ENCODE results near the gene SNAPC4. TPM values are rescaled to one million over a fixed set of nuclear protein-coding genes. Genes with fewer than 3 reads are reported as not detected.

SNAPC4 gene
- total RNA-seq, 1 donor from 2014 or later, result 13.5 TPM

DNA sequence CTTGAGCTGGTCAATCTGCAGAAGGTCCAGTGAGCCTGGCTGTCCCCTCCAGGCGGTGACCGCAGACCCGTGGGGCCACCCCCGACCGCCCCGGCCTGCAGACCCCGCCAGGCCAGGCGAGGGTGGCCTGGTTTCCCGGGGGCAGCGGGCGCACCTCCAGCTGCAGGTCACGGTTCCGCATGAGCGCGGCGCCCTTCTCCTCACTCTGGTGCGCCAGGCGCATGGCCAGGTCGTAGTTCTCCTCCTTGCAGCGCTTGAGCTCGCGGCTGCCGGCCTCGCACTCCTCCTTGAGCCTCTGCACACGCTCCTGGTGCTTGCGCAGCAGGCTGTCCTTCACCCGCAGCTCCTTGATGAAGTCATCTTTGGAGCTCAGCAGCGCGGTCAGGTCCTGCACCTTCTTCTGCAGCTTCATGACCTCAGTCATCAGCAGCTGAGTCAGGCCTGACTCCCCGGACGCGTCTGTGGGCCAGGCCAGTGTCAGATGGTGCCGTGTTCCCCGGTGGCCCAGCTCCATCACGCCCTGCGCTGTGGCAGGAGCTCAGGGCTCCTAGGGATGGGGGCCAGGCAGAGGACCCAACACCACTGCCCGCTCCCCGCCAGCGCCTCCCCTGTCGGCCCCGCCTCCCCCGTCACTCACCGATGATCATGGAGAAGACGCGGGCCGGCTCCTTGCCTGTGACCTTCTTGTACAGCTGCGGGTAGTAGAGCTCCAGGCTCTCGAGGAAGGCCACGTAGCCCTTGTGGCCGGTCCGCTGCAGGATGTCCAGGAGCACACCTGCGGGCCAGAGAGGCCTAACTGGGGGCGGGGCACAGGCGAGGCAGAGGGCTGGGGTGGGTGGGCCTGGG is 29.1 kb downstream of the SNAPC4 start:
- no peaks in the 10 kb centered on the region for H3K9me3 Mint-ChIP-seq (ENCODE audit: unreplicated experiment)
- no peak for DNase-seq (ENCODE audit: low spot score)
- H3K4me3 Mint-ChIP-seq (ENCODE audit: unreplicated experiment), result no peak overlapping the region
- peaks cover 6% of the 10 kb centered on the region for H3K4me1 Mint-ChIP-seq (ENCODE audit: unreplicated experiment)
- no peak overlapping the region for H3K27ac Mint-ChIP-seq (ENCODE audit: unreplicated experiment)
- H3K36me3 Mint-ChIP-seq (ENCODE audit: low read depth, unreplicated experiment), result no peaks in the 10 kb centered on the region
- TF ChIP-seq, protein P1, sequence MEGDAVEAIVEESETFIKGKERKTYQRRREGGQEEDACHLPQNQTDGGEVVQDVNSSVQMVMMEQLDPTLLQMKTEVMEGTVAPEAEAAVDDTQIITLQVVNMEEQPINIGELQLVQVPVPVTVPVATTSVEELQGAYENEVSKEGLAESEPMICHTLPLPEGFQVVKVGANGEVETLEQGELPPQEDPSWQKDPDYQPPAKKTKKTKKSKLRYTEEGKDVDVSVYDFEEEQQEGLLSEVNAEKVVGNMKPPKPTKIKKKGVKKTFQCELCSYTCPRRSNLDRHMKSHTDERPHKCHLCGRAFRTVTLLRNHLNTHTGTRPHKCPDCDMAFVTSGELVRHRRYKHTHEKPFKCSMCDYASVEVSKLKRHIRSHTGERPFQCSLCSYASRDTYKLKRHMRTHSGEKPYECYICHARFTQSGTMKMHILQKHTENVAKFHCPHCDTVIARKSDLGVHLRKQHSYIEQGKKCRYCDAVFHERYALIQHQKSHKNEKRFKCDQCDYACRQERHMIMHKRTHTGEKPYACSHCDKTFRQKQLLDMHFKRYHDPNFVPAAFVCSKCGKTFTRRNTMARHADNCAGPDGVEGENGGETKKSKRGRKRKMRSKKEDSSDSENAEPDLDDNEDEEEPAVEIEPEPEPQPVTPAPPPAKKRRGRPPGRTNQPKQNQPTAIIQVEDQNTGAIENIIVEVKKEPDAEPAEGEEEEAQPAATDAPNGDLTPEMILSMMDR (IDR thresholded peaks at IDR 0.05; ENCODE audit: unreplicated experiment), result no peak
- H3K27me3 Mint-ChIP-seq (ENCODE audit: unreplicated experiment), result peaks cover 16% of the 10 kb centered on the region

DNA sequence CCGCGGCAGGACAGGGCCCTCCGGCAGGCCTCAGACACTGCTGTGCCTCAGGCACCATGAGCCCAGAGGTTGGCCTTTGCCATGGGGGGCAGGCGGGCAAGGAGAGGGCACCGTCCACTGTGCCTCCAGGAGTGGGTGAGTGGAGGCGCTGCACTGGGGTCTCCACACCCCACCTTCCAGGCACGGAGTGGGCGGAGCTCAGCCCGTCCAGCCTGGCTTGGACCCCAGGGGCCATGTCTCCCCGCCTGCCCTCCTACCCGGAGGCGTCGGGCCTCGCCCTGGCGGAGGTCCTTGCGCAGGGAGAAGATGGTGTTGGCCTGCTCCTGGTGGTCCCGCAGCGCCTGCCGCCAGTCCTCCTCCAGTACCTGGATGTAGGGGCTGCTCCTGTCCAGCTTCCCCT is 29.9 kb downstream of the SNAPC4 start:
- Mint-ChIP-seq H3K27me3 (ENCODE audit: unreplicated experiment) (peaks cover 16% of the 10 kb centered on the region), H3K4me1 (ENCODE audit: unreplicated experiment) (peaks cover 6% of the 10 kb centered on the region), H3K27ac (ENCODE audit: unreplicated experiment) (no peak overlapping the region), H3K36me3 (ENCODE audit: low read depth, unreplicated experiment) (no peaks in the 10 kb centered on the region), H3K9me3 (ENCODE audit: unreplicated experiment) (no peaks in the 10 kb centered on the region), H3K4me3 (ENCODE audit: unreplicated experiment) (no peak overlapping the region)
- TF ChIP-seq, protein P1 (IDR thresholded peaks at IDR 0.05; ENCODE audit: unreplicated experiment), result no peak
- no peak for DNase-seq (ENCODE audit: low spot score)

DNA sequence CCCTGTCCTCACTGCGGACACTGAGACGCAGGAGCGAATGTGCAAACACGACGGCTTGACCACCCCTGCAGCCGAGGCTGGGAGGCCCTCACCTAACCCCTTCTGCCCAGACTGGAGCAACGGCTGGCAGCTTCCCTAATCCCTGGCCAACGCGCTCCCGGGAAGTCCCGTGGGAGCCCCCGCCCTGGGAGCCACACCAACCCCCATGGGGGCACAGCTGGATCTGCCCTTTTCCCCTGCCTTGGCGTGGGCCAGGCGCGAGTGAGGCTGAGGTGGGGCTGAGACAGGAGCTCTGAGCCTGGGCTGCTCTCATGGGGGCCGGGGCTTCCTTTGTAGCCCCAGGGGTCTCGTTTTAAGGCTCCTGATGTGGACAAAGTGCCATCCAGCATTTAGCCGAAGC is 31.8 kb downstream of the SNAPC4 start:
- no peaks in the 10 kb centered on the region for H3K36me3 Mint-ChIP-seq (ENCODE audit: low read depth, unreplicated experiment)
- no peaks in the 10 kb centered on the region for H3K9me3 Mint-ChIP-seq (ENCODE audit: unreplicated experiment)
- no peak overlapping the region for H3K27ac Mint-ChIP-seq (ENCODE audit: unreplicated experiment)
- H3K4me3 Mint-ChIP-seq (ENCODE audit: unreplicated experiment), result no peak overlapping the region
- TF ChIP-seq, protein P1 (IDR thresholded peaks at IDR 0.05; ENCODE audit: unreplicated experiment), result no peak
- no peak for DNase-seq (ENCODE audit: low spot score)
- peaks cover 12% of the 10 kb centered on the region for H3K27me3 Mint-ChIP-seq (ENCODE audit: unreplicated experiment)
- H3K4me1 Mint-ChIP-seq (ENCODE audit: unreplicated experiment), result peaks cover 4% of the 10 kb centered on the region

DNA sequence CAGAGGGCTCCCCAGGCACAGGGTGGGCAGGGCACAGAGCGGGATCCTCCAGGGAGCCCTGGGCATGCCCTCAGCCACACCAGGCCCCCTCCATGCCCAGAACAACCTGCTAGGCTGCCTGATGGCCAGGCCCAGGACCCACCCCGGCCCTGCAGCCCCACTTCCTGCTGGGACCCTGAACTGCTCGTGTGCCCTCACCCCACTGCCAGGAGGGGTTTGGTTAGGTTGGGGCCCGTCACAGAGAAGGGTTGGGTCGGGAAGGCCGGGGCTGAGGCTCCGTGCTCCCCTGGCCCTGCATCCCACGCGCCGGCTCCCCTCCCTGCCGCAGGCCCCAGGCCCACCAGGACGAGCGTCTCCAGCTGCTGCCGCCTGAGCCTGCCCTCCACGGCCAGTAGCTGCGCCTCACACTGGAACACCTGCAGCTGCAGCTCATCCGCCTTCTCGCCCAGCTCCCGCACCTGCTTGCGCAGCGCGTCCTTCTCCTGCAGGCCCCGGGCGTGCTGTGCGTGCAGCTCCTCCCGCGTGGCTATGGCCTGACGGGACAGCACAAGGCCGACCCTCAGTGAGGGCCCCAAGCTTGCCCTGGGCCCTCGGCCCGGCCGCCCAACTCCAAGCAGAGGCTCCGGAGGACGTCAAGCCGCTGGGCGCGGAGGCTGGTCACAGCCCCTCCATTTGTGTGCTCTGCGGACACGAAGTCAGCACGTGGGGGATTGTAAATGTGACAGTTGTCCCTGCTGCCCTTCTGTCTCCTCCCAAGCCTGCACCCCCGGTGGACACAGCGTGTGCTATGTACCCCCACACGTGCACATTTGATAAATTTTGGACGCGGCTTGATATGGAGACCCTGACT is 32.4 kb downstream of the SNAPC4 start:
- TF ChIP-seq, protein P1 (IDR thresholded peaks at IDR 0.05; ENCODE audit: unreplicated experiment), result no peak
- Mint-ChIP-seq H3K27ac (ENCODE audit: unreplicated experiment) (no peak overlapping the region), H3K27me3 (ENCODE audit: unreplicated experiment) (peaks cover 13% of the 10 kb centered on the region), H3K36me3 (ENCODE audit: low read depth, unreplicated experiment) (peaks cover 3% of the 10 kb centered on the region), H3K9me3 (ENCODE audit: unreplicated experiment) (no peaks in the 10 kb centered on the region), H3K4me3 (ENCODE audit: unreplicated experiment) (no peak overlapping the region), H3K4me1 (ENCODE audit: unreplicated experiment) (no peaks in the 10 kb centered on the region)
- DNase-seq (ENCODE audit: low spot score), result no peak

All from endothelial cell (in vitro differentiated cells).